ENCODE results near the gene CDS1.
A peak's percentile ranks its signal among the peaks of the same experiment; 100 is the strongest.
"Not testable (repeated sequence)": the region's sequence is repeated elsewhere in the genome, so short reads cannot be mapped to it uniquely, and the experiment has no call there.

Gene CDS1

DNA sequence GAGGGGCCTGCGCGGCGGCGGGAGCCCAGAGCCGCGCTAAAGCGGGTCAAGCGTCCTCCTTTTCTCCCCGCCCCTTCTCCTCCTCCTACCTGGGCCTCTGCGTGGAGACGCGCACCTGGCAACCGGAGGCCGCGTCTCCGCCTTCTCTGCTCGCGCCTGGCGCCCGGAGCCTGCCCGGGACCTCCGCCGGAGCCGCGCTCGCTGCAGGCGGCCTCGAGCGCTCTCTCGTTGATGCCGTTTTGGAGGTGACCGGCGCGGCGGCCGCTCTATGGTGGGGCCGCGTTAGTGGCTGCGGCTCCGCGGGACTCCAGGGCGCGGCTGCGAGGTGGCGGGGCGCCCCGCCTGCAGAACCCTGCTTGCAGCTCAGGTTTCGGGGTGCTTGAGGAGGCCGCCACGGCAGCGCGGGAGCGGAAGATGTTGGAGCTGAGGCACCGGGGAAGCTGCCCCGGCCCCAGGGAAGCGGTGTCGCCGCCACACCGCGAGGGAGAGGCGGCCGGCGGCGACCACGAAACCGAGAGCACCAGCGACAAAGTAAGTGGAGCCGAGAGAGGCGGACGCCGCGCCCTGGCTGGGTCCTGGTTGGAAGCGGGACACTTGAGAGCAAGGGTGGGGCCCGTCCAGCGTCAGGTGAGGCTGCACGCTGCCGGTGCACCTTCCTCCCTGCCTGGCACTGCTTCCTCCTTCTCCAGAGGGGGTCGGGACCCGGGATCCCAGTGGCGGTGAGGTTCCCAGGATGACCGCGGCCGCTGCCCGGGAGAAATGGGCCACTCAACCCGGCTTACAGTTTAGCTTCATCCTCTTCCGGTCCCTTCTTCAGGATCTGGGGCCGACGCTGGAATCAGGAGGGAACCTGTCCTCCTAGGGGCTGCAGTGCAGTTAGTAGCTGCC is at the start of gene CDS1:
CDS1 (plus strand) TSS at position 140 of the 888 bp plus-strand sequence; CDS start at position 415, 275 bp downstream.
- peak; percentile 74 to 75 for DNase-seq

GRCh38 chr4:84535901-84536300 is 47.0 kb upstream of the CDS1 start:
- no peak for DNase-seq

DNA sequence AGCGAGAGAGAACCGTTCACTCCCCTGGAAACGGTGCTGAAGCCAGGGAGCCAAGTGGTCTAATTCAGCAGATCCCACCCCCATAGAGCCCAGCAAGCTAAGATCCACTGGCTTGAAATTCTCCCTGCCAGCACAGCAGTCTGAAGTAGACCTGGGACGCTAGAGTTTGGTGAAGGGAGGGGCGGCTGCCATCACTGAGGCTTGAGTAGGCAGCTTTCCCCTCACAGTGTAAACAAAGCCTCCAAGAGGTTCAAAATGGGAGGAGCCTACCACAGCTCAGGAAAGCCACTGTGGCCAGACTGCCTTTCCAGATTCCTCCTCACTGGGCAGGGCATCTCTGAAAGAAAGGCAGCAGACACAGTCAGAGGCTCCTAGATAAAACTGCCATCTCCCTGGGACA is 37.8 kb upstream of the CDS1 start:
- no peak for DNase-seq

GRCh38 chr4:84547211-84547610 is 35.7 kb upstream of the CDS1 start:
- no peak for DNase-seq

DNA sequence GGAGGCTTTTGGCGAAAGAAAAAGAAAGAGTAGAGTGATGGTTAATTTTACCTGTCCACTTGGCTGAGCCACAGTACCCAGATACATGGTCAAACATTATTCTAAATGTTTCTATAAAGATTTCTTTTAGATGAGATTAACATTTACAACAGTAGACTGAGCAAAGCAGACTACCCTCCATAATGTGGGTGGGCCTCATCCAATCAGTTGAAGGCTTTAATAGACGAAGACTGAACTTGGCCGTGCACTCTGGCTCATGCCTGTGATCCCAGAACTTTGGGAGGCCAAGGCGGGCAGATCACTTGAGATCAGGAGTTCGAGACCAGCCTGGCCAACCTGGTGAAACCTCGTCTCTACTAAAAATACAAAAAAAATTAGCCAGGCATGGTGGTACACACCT is 33.7 kb upstream of the CDS1 start:
- DNase-seq = not testable (repeated sequence)

- no peak for DNase-seq
These were observed 20.8 kb upstream of the CDS1 start for GRCh38 chr4:84562156-84562555.

DNA sequence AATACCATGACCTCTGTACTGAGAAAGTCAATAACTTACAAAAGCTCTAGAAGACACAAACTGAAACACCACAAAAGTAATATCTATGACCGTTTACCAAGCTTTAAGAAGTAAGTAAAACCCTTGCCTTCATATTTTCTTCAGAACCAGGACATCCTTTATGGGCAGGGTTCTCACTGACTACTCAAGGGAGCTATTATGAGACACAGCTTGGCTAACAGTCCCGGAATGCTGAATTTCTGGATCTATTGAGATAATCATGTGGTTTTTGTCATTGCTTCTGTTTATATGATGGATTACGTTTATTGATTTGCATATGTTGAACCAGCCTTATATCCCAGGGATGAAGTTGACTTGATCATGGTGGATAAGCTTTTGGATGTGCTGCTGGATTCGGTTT is 19.9 kb upstream of the CDS1 start:
- DNase-seq = no peak

DNA sequence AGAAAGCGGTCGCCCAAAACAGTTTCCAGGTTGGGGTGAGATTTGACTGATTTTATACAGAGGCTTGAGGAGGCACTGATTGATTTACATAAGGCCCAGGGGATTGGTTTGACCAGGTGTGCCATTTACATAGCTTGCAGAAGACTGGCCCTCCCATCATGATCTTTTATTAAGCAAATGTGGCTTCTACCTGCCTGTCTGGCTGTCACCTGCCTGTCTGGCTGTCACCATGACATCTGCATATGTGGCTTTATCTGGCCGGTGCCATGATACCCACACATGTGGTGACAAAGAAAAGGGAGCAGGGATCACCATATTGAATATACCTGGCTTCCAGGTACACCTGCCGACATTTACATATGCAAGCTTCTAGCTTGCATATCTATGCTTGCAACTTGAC is 17.0 kb upstream of the CDS1 start:
- DNase-seq = no peak

DNA sequence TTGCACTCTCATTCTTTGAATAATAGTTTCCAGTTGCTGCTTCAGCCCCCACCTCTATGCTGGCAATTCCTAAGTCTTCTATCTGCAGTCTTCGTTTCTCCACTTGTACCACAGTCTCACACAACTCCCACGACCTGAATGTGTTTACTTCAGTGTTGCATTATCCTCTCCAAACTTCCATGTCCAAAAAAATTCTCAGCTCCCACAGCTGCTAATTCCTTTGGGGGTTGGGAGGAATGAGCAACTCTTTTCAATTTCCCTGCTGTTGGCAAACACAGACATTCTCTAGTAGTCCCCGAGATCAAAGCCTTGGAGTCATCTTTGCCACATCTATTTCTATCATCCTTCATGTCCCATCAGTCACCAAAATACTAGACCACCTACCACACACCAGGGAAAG is 14.4 kb upstream of the CDS1 start:
- no peak for DNase-seq

DNA sequence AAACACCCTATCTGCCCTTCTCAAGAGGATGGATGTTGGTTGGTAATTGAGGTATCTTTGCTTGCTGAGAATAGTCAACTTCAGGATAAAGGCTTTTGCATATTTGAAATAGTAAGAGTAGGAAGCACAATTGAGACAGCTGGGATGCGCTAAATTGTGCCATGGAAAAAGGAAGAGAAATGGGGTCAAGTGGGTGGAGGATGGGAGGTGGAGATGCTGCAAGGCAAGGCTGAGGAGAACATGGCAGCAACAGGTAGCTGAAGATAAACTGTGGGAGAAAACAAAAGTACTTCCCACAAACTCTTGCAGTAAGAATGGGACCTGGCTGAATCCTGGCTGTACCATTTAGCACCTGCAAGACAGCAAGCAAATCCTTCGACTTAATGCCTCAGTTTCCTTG is 13.9 kb upstream of the CDS1 start:
- DNase-seq = no peak

GRCh38 chr4:84573385-84574068 is 9.4 kb upstream of the CDS1 start:
- no peak for DNase-seq

GRCh38 chr4:84574069-84574720 is 8.7 kb upstream of the CDS1 start:
- no peak for DNase-seq

- peak in 1 of 2 experiments; percentile 37 for DNase-seq
These were observed 4.2 kb upstream of the CDS1 start for GRCh38 chr4:84578540-84579402.

GRCh38 chr4:84579403-84579776 is 3.5 kb upstream of the CDS1 start:
- DNase-seq = no peak

GRCh38 chr4:84582302-84582987 is 482 bp upstream of the CDS1 start:
- peak; percentile 76 to 77 for DNase-seq

- no peak for DNase-seq
These were observed 1.0 kb downstream of the CDS1 start for GRCh38 chr4:84583876-84584380.

DNA sequence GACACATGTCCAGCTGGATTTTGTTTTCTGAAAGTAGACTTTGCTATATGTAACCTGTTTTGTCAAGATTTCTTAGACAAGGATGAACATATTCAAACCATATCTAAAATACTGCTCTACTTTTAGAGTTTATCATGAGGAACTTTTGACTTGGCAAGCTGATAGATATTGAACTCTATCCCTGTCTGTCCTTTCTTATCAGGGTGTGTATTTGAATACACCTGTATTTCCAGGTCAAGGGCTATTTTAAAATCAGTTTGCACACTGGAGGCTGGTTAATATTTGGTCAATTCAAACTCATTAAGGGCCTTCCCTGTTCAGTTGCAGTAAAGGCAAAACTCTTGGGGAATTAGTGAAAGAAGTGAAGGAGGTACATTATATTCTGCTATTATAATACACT is 2.3 kb downstream of the CDS1 start:
- no peak for DNase-seq

DNA sequence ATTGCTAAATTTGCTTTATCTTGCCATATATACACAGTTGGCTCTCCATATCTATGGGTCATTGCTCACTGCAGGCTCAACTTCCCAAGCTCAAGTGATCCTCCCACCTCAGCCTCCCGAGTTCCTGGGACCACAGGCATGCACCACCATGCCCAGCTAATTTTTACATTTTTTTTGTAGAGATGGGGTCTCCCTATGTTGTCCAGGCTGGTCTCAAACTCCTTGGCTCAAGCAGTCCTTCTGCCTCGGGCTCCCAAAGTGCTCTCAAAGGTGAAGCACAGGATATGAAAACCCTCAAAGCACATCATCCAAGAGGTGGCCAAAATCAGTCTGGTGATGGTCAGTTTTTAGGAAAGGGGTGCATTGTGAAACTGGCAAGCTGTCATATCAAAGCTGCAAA is 11.8 kb downstream of the CDS1 start:
- DNase-seq = no peak

GRCh38 chr4:84596826-84597225 is 13.9 kb downstream of the CDS1 start:
- no peak for DNase-seq

GRCh38 chr4:84597450-84597849 is 14.5 kb downstream of the CDS1 start:
- DNase-seq = no peak

- DNase-seq = no peak
These were observed 23.7 kb downstream of the CDS1 start for GRCh38 chr4:84606645-84607044.

DNA sequence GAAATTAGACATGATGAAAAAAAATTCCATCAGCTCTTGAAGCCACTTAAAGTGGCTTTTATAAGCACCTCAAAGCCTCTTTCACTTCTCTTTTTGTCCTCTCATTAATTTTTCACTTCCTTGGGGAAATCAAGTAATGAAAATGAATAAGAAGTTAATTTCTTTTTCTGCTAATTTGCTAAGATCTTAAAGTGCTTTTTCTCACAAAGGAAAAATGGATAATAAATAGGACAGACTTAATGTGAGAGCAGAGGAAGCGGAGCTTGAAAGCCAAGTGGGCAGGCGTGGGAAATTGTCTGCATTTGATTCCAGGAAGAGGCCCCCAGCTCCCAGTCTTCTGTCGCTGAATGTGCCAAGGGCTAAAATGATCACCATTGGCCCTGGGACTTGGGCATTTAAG is 28.6 kb downstream of the CDS1 start:
- no peak for DNase-seq
